ENCODE data around the gene RNF13.

DNA sequence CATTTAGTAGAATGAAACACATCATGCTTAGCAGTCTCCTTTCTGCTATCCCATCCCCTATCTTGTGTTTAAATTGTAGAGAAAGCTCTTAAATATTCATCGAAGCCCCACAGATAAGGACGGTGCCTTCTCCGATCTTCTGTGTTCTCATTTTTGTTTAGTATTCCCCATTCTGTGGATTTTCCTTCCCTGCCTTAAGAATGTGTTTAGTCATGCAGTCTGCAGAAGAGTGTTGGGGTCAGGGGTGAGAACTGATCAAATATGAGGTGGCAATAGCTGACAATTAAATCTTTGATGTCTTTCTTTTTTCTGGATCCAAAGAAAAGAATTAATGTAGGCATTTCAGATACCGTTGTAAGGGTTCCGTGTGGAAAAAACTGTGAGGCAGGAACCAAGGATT is 11.4 kb upstream of the RNF13 start:
- TF ChIP-seq EZH2 (IDR thresholded peaks at IDR 0.05; ENCODE audit: low read length, missing control alignments) (no peak), CTCF (conservative IDR thresholded peaks at IDR 0.05 in 1 of 2, IDR thresholded peaks at IDR 0.05 in 1 of 2; ENCODE audit: low read depth in 1 of 2, low read length in 2 of 2) (no peak)

Measured in fibroblast of lung (primary cell).